Tongue (tissue), 2 donors: ENCODE results near the gene PCDHB1. TPM values are rescaled to one million over a fixed set of nuclear protein-coding genes. Genes with fewer than 3 reads are reported as not detected.
"Not testable (repeated sequence)": the region's sequence is repeated elsewhere in the genome, so short reads cannot be mapped to it uniquely, and the experiment has no call there.

Experiments
- DNase-seq: peaks from one replicate; pipeline ENCODE4 v3.0.0-alpha.2; 2015
- total RNA-seq: library from RNA; depleted of rRNA; stranded (reverse); fragments of >200 nt; gene quantifications from one replicate; pipeline ENCODE4 v1.2.3, GENCODE V29; 2014

PCDHB1 gene
- total RNA-seq, 1 donor from 2014 or later = not detected

DNA sequence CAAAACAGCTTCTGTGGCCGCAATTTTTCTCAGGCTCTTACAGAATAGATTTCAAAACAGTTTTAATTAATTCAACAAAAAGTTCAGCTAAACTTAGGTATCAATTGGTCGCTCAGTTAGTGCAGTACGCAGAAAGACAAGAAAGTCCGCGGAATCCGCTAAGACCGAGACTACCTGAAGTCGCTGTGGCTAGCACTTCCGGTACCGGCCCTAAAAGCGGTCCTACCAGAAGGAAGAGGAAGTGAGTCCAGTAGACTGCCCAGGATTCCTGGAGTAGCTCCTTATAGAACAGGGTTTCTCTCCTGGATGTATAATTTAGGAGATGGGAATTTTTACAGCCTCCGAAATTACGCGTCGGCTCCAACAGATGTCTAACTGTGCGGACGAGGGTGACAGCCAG is 26.7 kb downstream of the PCDHB1 start:
- no peak for DNase-seq

DNA sequence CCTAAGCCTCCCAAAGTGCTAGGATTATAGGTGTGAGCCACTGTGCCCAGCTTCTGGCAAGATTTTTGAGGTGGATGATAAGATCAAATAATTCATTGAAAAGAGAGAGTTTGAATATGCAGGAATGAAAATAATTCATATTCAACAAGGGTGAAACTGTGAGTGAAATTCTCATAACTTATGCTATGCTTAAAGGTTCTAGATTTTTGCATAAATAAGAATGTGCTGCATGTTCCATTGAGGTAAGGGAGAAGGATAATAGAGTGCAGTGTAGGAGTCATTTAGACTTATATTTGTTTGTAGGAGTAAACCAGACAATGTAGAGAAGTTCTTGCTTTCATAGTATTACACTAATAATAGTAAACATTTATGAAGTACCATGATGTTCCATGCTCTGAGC is 31.1 kb downstream of the PCDHB1 start:
- DNase-seq = no peak

DNA sequence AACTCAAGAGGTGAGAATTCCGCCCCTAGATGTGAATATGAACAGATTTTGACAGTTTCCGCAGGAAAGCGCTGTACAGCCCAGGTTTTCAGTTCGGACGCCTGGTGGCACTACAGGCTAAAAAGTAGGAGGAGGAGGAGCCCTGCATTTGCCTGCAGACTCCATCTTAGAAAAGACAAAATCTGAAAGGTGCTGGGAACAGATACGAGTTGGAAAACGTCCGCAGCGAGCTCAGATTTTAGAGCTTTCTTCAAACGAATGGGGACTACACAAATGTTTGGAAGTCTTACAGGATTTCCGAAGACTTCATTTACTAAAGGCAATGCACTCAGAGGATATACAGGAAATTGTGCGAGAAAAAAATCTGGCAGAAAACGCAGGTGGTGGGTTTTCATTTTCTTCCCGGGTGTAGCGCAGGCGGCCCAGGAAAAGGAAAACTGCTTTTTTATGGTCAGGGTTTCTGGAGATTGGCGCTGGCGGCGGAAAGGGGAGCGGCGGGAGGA is 33.4 kb downstream of the PCDHB1 start:
- peak; percentile 47 for DNase-seq

DNA sequence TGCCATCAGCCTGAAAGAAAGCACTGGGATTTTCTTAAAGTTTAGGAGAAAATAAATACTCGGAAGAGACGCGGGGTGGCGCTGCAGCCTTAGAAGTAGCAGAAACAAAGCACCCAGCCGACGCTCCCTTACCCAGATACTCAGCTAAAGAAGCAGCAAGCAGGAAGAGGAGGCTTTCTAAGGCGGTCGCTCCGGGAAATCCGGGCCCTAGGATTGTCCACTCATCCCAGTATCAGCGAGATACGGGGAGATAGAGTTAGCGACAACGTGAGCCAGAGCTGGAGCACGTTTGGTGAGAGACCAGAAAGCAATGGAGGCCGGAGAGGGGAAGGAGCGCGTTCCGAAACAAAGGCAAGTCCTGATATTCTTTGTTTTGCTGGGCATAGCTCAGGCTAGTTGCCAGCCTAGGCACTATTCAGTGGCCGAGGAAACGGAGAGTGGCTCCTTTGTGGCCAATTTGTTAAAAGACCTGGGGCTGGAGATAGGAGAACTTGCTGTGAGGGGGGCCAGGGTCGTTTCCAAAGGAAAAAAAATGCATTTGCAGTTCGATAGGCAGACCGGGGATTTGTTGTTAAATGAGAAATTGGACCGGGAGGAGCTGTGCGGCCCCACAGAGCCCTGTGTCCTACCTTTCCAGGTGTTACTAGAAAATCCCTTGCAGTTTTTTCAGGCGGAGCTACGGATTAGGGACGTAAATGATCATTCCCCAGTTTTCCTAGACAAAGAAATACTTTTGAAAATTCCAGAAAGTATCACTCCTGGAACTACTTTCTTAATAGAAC is 43.5 kb downstream of the PCDHB1 start, which contains the start of gene PCDHB2:
PCDHB2 (plus strand) TSS at position 135 of the 782 bp plus-strand sequence; CDS start at position 311, 176 bp downstream.
- DNase-seq = peak; percentile 45

DNA sequence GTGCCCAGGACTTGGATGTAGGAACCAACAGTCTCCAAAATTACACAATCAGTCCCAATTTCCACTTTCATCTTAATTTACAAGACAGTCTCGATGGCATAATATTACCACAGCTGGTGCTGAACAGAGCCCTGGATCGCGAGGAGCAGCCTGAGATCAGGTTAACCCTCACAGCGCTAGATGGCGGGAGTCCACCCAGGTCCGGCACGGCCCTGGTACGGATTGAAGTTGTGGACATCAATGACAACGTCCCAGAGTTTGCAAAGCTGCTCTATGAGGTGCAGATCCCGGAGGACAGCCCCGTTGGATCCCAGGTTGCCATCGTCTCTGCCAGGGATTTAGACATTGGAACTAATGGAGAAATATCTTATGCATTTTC is 44.1 kb downstream of the PCDHB1 start:
- DNase-seq = no peak

DNA sequence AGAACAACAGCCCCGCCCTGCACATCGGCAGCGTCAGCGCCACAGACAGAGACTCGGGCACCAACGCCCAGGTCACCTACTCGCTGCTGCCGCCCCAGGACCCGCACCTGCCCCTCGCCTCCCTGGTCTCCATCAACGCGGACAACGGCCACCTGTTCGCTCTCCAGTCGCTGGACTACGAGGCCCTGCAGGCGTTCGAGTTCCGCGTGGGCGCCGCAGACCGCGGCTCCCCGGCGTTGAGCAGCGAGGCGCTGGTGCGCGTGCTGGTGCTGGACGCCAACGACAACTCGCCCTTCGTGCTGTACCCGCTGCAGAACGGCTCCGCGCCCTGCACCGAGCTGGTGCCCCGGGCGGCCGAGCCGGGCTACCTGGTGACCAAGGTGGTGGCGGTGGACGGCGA is 45.0 kb downstream of the PCDHB1 start:
- not testable (repeated sequence) for DNase-seq

DNA sequence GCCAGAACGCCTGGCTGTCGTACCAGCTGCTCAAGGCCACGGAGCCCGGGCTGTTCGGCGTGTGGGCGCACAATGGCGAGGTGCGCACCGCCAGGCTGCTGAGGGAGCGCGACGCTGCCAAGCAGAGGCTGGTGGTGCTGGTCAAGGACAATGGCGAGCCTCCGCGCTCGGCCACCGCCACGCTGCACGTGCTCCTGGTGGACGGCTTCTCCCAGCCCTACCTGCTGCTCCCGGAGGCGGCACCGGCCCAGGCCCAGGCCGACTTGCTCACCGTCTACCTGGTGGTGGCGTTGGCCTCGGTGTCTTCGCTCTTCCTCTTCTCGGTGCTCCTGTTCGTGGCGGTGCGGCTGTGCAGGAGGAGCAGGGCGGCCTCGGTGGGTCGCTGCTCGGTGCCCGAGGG is 45.4 kb downstream of the PCDHB1 start:
- DNase-seq = not testable (repeated sequence)

DNA sequence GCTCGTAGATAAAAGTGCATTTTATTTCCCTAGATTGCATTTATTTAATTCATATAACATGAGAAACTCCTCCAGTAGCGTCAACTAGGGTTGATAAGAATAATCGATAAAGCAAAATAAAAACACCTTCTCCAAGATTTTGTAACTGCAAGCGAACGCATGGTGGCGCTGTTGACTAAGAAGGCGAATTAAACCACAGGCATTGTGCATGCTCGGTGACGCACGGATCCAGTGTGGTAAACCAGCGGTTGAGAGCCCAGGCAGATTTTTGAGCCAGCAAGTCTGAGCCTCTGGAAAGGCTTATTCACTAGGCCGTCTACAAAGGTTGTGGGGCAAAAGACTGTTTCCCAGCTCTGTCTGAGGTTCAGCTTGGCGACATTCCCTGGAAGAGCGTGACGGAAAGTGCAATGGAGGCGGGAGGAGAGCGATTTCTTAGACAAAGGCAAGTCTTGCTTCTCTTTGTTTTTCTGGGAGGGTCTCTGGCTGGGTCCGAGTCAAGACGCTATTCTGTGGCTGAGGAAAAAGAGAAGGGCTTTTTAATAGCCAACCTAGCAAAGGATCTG is 49.1 kb downstream of the PCDHB1 start, which contains the start of gene PCDHB3:
PCDHB3 (plus strand) TSS at position 231 of the 563 bp plus-strand sequence; CDS start at position 408, 177 bp downstream.
- peak; percentile 57 for DNase-seq

DNA sequence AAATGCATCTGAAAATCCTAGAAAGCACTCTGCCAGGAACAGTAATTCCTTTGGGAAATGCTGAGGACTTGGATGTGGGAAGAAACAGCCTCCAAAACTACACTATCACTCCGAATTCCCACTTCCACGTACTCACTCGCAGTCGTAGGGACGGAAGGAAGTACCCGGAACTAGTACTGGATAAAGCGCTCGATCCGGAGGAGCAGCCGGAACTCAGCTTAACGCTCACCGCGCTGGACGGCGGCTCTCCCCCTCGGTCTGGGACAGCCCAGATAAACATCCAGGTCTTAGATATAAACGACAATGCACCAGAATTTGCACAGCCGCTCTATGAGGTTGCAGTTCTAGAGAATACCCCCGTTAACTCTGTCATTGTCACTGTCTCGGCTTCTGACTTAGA is 49.9 kb downstream of the PCDHB1 start:
- DNase-seq = no peak

DNA sequence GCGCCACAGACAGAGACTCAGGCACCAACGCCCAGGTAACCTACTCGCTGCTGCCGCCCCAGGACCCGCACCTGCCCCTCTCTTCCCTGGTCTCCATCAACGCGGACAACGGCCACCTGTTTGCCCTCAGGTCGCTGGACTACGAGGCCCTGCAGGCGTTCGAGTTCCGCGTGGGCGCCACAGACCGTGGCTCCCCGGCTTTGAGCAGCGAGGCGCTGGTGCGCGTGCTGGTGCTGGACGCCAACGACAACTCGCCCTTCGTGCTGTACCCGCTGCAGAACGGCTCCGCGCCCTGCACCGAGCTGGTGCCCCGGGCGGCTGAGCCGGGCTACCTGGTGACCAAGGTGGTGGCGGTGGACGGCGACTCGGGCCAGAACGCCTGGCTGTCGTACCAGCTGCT is 50.9 kb downstream of the PCDHB1 start:
- DNase-seq = not testable (repeated sequence)

DNA sequence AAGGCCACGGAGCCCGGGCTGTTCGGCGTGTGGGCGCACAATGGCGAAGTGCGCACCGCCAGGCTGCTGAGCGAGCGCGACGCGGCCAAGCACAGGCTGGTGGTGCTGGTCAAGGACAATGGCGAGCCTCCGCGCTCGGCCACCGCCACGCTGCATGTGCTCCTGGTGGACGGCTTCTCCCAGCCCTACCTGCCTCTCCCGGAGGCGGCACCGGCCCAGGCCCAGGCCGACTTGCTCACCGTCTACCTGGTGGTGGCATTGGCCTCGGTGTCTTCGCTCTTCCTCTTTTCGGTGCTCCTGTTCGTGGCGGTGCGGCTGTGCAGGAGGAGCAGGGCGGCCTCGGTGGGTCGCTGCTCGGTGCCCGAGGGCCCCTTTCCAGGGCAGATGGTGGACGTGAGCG is 51.3 kb downstream of the PCDHB1 start:
- DNase-seq = not testable (repeated sequence)

DNA sequence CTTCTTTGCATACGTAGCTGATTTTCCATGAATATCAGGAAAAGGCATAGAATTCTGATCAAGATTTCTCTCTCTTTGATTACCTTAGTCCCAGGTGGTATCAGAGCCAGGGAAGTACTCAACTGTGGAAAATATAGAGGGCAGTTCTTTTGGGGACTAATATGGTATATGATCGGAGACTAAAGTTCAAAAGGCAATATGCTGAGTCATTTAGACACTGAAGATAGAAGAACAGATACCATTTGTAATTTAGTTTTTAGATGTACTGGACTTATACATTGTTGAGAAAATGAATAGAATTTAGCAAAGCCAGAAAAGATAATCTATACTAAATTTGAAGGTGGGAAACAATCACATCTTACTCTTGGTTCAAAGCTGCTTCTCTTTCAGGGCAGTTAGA is 54.2 kb downstream of the PCDHB1 start:
- DNase-seq = no peak

Other genes with a start within 250 kb of the PCDHB1 start
- 1.4 TPM for gene PCDHA4, start 244.3 kb upstream of the PCDHB1 start, total RNA-seq
- 0.41 TPM for gene PCDHA5, start 229.8 kb upstream of the PCDHB1 start, total RNA-seq
- gene PCDHA6, start 223.4 kb upstream of the PCDHB1 start, total RNA-seq = 0.82 TPM
- 0.21 TPM for gene PCDHA7, start 217.1 kb upstream of the PCDHB1 start, total RNA-seq
- gene PCDHA8, start 210.2 kb upstream of the PCDHB1 start, total RNA-seq = not detected
- 0.10 TPM for gene PCDHA9, start 203.0 kb upstream of the PCDHB1 start, total RNA-seq
- 0.21 TPM for gene PCDHA10, start 195.5 kb upstream of the PCDHB1 start, total RNA-seq
- 0.51 TPM for gene PCDHA11, start 182.4 kb upstream of the PCDHB1 start, total RNA-seq
- gene PCDHA12, start 176.1 kb upstream of the PCDHB1 start, total RNA-seq = 0.10 TPM
- gene PCDHA13, start 169.2 kb upstream of the PCDHB1 start, total RNA-seq = 0.31 TPM
- gene PCDHAC1, start 125.1 kb upstream of the PCDHB1 start, total RNA-seq = 0.41 TPM
- gene PCDHAC2, start 84.9 kb upstream of the PCDHB1 start, total RNA-seq = 4.6 TPM
- 4.4 TPM for gene PCDHB2, start 43.2 kb downstream of the PCDHB1 start, total RNA-seq
- 3.7 TPM for gene PCDHB3, start 49.1 kb downstream of the PCDHB1 start, total RNA-seq
- gene PCDHB4, start 70.4 kb downstream of the PCDHB1 start, total RNA-seq = 4.0 TPM
- 5.6 TPM for gene PCDHB5, start 83.8 kb downstream of the PCDHB1 start, total RNA-seq
- 0.82 TPM for gene PCDHB6, start 98.7 kb downstream of the PCDHB1 start, total RNA-seq
- gene PCDHB7, start 121.3 kb downstream of the PCDHB1 start, total RNA-seq = 3.3 TPM
- gene PCDHB8, start 126.4 kb downstream of the PCDHB1 start, total RNA-seq = 2.3 TPM
- gene PCDHB16, start 131.0 kb downstream of the PCDHB1 start, total RNA-seq = 4.1 TPM
- 1.7 TPM for gene PCDHB9, start 135.8 kb downstream of the PCDHB1 start, total RNA-seq
- gene PCDHB10, start 141.0 kb downstream of the PCDHB1 start, total RNA-seq = 6.1 TPM
- 5.9 TPM for gene PCDHB11, start 148.3 kb downstream of the PCDHB1 start, total RNA-seq
- gene PCDHB12, start 157.3 kb downstream of the PCDHB1 start, total RNA-seq = 4.8 TPM
- 4.4 TPM for gene PCDHB13, start 162.5 kb downstream of the PCDHB1 start, total RNA-seq
- gene PCDHB14, start 172.0 kb downstream of the PCDHB1 start, total RNA-seq = 7.8 TPM
- 9.9 TPM for gene PCDHB15, start 194.0 kb downstream of the PCDHB1 start, total RNA-seq